GM18517 (cell line): ENCODE data around the gene TNS1.

Experiments
- ATAC-seq: cut with Tn5 transposase; IDR thresholded peaks from one replicate; pipeline ENCODE4 v1.9.1; 2021; ENCODE audit warnings: mild to moderate bottlenecking, moderate library complexity; ENCODE audit not compliant: unreplicated experiment

Gene TNS1

GRCh38 chr2:217947383-217948350 lies 55.1 kb downstream of the TNS1 start:
- no peak for ATAC-seq

DNA sequence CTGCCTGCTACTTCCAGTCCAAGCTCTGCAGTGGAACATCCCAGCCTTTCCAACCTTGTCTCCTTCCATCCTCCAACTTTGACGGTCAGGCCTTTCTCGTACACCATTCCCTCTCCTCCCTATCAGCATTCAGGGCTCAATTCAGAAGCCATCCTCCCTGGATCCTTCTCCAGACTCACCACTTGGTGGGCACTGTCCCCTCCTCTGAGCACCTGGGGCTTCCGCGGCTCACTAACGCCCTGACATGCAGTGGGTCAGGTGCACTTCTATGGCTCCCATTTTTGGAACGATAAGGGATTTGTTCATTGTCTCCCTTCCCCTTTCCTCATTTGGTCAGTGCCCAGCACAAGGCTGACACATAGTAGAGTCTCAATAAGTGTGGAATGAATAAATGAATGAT lies 56.7 kb downstream of the TNS1 start:
- ATAC-seq = no peak

- no peak for ATAC-seq
Measured at GRCh38 chr2:217945530-217945929, 57.3 kb downstream of the TNS1 start.

DNA sequence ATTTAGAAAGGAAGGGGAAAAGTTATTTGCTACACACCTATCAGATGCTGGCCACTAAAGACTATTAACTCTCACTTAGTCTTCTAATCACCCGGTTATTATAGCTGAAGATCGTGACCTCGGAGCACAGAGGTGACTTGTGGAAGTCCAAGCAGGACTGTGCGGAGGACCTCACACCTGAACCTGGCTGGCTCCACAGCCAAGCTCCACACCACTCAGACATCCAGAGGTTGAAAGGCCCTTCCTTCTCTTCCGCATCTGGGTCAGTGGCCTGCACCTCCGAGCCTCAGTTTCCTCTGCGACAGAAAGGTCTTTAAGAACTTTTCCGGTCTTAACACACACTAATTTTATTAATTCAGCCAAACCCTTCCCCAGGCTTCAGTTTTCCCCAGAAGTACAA lies 57.9 kb downstream of the TNS1 start:
- ATAC-seq = no peak

GRCh38 chr2:217944366-217944765 lies 58.4 kb downstream of the TNS1 start:
- ATAC-seq = no peak

DNA sequence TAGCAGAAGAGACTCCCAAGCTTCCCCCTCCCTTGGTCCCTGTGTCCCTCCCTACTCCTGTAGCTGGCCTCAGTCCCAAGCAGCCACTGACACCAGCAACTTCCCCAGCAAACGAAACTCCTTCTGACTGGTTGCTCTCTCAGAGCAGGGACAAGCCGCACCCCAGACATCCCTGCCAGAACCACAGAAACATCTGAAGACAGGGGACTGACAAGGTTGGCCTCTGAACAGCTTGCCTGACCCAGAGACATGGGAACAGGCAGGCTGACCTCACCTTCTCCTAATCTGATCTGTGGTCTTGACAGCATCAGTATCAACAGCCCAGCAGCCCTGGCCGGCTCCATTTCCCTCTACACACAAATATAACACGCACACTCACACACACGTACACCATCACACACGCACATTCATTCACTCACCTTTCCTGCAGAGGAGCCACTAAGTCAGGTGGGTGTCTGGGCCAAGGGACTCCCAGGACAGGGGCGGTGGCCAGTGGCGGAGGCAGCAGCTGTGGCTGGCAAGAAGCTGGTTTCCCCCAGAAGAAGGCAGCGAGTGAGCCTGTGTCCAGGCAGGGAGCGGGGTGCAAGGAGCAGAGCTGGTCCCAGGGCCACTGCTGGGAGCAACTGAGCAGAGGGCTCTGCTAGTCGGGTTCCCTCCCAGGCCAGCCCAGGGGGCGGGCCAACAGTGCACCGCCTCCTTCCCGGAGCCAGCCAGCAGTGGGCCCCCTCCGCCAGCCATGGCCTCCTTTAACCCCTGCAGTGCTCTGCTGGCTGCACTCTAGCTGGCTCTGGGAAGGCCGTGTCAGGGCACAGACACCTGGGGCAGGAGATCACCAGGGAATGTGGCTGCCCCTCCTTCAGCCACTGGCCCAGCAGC lies 59.1 kb downstream of the TNS1 start:
- no peak for ATAC-seq

GRCh38 chr2:217942731-217943335 lies 60.0 kb downstream of the TNS1 start:
- ATAC-seq = no peak

GRCh38 chr2:217941886-217942728 lies 60.7 kb downstream of the TNS1 start:
- no peak for ATAC-seq

GRCh38 chr2:217941339-217941738 lies 61.5 kb downstream of the TNS1 start:
- no peak for ATAC-seq

- ATAC-seq = no peak
Measured at GRCh38 chr2:217940261-217941220, 62.3 kb downstream of the TNS1 start.

GRCh38 chr2:217939629-217940245 lies 63.1 kb downstream of the TNS1 start:
- ATAC-seq = no peak

GRCh38 chr2:217939220-217939619 lies 63.6 kb downstream of the TNS1 start:
- no peak for ATAC-seq

GRCh38 chr2:217938036-217938435 lies 64.8 kb downstream of the TNS1 start:
- ATAC-seq = no peak

DNA sequence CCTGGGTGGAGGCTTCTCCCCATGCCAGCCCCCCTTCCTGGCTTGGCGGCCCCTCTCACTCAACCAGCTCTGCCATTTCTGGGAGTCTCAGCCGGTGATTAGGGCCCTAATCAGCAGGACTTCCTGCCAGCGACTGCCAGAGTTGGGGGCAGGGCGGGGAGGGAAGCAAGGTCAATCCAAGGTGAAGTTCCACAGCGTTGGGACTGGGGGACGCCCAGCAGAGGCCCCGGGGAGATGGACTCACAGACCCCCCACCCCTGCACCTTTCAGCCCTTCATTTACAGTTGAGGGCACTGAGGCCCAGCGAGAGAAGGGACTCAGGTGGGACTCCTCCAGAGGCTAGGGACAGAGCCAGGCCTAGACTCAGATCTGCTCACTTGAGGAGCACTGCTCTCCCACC lies 65.3 kb downstream of the TNS1 start:
- ATAC-seq = no peak

DNA sequence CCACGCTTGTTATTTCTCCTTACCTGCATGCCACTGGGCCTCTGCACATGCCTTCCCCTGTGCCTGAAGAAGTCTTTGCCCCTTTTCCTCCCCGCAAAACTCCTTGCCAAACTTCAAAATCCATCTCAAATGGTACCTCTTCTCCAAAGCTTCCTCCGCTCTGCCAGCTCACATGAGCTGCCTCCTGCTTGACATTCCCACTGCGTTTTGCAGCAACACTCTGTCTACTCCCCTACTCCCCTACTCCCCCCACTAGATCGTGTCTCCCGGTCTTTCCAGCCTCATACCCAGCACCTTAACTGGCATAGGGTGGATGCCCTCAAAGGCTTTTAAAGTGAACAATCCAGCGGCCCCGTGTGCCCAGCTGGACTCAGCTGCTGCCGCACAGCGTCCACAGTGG lies 65.8 kb downstream of the TNS1 start:
- no peak for ATAC-seq

DNA sequence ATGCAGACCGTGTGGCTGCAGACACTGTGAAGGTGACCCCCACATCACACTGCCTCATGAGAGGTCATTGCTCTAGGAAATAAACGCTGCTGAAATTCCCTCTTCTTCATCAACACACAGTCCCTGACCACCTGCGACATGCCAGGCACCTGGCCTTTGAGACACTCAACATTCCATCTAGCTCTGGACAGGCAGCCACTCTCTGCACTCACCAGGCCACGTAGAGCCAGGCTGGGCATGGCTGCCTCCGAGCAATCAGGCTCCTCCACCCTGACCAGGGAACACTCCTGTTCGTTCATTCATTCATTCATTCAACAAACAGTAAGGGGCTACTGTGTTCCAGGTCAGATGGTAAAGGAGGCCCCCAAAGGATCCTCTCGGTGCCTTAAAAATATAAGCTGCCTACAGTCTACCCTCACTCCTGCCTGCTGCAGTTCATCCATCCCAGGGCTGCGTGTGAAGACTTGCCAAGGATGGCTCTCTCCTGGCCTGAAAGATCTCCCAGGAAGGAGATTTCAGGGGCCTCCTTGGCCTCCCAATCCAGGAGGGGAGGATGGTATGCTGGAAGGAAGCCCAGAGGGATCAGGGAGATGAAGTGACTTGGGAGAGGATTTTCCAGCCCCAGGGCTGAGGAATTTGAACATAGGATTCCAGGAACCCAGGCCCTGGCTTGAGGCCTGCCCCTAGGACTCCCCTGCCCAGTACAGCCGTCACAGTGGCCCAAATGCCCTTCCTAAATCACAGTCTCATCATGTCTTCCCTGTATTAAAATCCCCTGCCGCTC lies 66.7 kb downstream of the TNS1 start:
- ATAC-seq = no peak

DNA sequence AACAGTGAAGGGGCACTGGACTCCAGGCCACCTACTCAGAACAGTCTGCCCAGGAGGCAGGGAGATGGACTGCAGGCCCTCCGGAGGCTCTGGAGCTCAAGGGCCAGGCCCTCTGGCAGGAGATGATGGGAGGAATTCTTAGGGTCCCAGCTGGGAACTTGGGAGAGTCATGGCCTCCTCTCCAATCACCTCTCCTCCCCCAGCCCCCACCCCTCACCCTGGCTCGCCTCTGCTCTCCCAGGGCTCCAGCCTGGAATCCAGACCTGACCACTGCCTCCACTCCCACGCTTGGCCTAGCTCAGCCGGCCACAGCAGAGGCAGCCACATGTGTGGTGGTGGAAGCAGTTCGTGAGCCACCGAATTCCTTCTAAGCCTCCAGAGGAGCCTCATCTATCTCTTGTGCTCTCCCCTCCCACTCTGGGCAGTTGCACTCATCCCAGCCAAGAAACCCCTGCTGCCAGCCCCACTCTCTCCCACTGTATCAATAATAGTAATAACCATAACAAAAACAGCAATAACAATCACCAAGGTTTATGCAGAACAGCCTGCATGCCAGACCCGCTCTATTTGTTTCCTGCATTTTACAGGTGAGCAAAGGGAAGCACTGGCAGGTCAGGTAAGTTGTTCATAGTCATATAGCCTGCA lies 67.4 kb downstream of the TNS1 start:
- ATAC-seq = no peak
